Measurements from ENCODE around the gene QKI.

Gene QKI

DNA sequence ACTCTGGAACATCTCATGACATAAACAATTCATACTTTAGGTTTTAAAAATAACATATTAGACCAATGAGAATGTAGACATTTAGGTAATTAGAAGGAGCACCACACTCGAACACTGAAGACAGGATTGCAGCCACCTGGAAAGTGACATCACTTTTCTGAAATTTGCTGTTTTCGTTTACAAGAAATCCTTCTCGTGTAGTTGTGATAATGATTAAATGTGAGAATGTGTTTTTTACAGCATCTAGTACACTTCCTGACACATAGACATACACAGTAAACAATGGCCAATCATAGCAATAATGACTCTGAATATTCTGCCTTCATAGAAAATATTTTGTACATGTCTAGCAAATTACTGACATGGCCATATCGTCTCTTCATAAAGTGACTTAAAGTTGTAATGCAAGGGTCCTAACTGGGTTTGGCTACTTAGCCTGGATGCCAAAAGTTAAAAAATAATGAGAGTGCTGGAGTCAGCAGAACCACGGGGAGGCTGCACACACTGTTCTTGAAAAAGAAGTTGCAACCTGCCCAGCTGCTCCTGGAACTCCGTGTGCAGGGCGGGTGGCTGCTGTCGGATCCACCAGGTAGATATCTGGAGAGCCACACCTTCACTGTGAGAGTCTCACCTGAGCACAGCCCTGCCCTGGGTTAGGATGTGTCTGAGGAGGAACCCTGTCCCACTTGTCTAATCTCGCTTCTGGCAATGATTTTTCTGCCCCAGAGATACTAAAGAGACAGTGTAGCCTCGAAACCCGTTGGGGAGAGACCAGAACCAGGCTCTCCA, 212.9 kb downstream of the QKI start:
- H3K4me1 ChIP-seq (ENCODE audit: control insufficient read depth, low read depth, low read length), result no peaks in the 10 kb centered on the region
- no peak overlapping the region for H3K4me3 ChIP-seq (ENCODE audit: low read length)
- H3K27me3 ChIP-seq (ENCODE audit: control insufficient read depth, insufficient read depth, low read length), result no peaks in the 10 kb centered on the region
- H3K9ac ChIP-seq (ENCODE audit: low read length), result no peak overlapping the region
- no peaks in the 10 kb centered on the region for H3K9me3 ChIP-seq (ENCODE audit: control insufficient read depth, low read depth, low read length)
- no peaks in the 10 kb centered on the region for H3K36me3 ChIP-seq (ENCODE audit: control insufficient read depth, low read depth, low read length)
- no peak overlapping the region for H3K27ac ChIP-seq (ENCODE audit: low read length)

All from iPS-18a (cell line).